Endothelial cell (in vitro differentiated cells): ENCODE data around the gene SSPN. TPM values are rescaled to one million over a fixed set of nuclear protein-coding genes. Genes with fewer than 3 reads are reported as not detected.

Source experiments
- DNase-seq: peaks from one replicate; pipeline ENCODE4 v3.0.0; 2021; ENCODE audit warnings: low spot score
- H3K27ac Mint-ChIP-seq: one replicate; pipeline ENCODE4 v1.8.0; 2021; ENCODE audit warnings: mixed read lengths, inconsistent platforms; ENCODE audit not compliant: unreplicated experiment
- H3K27me3 Mint-ChIP-seq: one replicate; pipeline ENCODE4 v1.8.0; 2021; ENCODE audit warnings: mild to moderate bottlenecking, moderate library complexity, mixed read lengths, inconsistent platforms; ENCODE audit not compliant: unreplicated experiment
- H3K36me3 Mint-ChIP-seq: one replicate; pipeline ENCODE4 v1.8.0; 2021; ENCODE audit warnings: mild to moderate bottlenecking, low read depth, mixed read lengths, inconsistent platforms; ENCODE audit not compliant: unreplicated experiment
- H3K4me1 Mint-ChIP-seq: one replicate; pipeline ENCODE4 v1.8.0; 2021; ENCODE audit warnings: mild to moderate bottlenecking, mixed read lengths, inconsistent platforms; ENCODE audit not compliant: unreplicated experiment
- H3K4me3 Mint-ChIP-seq: one replicate; pipeline ENCODE4 v1.8.0; 2021; ENCODE audit warnings: mild to moderate bottlenecking, mixed read lengths, inconsistent platforms; ENCODE audit not compliant: unreplicated experiment
- H3K9me3 Mint-ChIP-seq: one replicate; pipeline ENCODE4 v1.8.0; 2021; ENCODE audit warnings: mixed read lengths, inconsistent platforms; ENCODE audit not compliant: unreplicated experiment
- total RNA-seq: library from RNA; stranded (reverse); fragmentation: NEBNext Ultra II Directional; extraction: Animal tissue kit (Norgen Biotek cat#: 25700); gene quantifications from one replicate; pipeline ENCODE4 v1.2.1, GENCODE V29; 2021; ENCODE audit not compliant: unreplicated experiment
- TF ChIP-seq, protein P1 (sequence below): fragments of 200-600 bp; sonication (generic); IDR thresholded peaks from one replicate; pipeline ENCODE4 v1.5.0; 2021; ENCODE audit warnings: antibody characterized with exemption; ENCODE audit not compliant: unreplicated experiment

Gene SSPN
- total RNA-seq, 1 donor from 2014 or later: 2.7 TPM

DNA sequence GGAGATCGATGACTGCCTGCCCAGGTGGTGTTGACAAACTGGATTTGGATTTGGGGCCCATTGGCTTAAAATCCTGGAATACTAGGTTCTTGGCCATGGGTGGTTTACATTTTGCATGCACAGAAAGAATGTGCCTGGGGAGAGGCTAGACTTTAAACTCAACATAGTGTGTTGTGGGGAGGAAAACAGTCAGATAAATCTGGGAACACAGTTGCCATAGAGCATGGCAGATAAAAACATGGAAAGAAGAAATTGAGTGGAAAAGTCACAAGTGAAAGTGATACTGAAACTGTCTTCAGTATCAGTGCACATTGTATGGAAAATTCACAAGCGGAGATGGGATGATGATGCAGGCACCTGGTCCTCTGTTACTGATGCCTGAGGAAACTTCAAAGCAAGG is 95.2 kb downstream of the SSPN start:
- Mint-ChIP-seq H3K9me3 (no peaks in the 10 kb centered on the region), H3K4me1 (peaks cover 5% of the 10 kb centered on the region), H3K27me3 (no peaks in the 10 kb centered on the region), H3K27ac (no peak overlapping the region), H3K36me3 (no peaks in the 10 kb centered on the region), H3K4me3 (no peak overlapping the region)
- TF ChIP-seq, protein P1, sequence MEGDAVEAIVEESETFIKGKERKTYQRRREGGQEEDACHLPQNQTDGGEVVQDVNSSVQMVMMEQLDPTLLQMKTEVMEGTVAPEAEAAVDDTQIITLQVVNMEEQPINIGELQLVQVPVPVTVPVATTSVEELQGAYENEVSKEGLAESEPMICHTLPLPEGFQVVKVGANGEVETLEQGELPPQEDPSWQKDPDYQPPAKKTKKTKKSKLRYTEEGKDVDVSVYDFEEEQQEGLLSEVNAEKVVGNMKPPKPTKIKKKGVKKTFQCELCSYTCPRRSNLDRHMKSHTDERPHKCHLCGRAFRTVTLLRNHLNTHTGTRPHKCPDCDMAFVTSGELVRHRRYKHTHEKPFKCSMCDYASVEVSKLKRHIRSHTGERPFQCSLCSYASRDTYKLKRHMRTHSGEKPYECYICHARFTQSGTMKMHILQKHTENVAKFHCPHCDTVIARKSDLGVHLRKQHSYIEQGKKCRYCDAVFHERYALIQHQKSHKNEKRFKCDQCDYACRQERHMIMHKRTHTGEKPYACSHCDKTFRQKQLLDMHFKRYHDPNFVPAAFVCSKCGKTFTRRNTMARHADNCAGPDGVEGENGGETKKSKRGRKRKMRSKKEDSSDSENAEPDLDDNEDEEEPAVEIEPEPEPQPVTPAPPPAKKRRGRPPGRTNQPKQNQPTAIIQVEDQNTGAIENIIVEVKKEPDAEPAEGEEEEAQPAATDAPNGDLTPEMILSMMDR: no peak
- DNase-seq: no peak

DNA sequence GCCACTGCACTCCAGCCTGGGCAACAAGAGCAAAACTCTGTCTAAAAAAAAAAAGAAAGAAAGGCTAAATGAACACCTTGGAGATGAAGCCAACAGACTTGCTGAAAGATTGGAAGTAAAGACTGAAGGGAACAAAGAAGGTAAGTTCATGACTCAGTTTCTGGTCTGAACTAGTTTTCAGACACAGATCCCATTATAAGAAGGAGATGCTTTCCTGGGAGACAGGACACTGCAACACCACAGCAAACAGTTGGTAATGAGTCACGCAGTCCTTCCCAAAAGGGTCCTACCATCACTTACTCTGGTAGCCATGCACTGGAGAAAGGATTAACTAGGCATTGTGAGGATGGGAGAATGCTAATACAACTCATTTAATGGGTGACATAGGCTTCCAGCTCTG is 97.2 kb downstream of the SSPN start:
- Mint-ChIP-seq H3K27me3 (no peaks in the 10 kb centered on the region), H3K4me3 (no peak overlapping the region), H3K4me1 (no peaks in the 10 kb centered on the region), H3K9me3 (no peaks in the 10 kb centered on the region), H3K27ac (no peak overlapping the region), H3K36me3 (no peaks in the 10 kb centered on the region)
- TF ChIP-seq, protein P1: no peak
- no peak for DNase-seq

DNA sequence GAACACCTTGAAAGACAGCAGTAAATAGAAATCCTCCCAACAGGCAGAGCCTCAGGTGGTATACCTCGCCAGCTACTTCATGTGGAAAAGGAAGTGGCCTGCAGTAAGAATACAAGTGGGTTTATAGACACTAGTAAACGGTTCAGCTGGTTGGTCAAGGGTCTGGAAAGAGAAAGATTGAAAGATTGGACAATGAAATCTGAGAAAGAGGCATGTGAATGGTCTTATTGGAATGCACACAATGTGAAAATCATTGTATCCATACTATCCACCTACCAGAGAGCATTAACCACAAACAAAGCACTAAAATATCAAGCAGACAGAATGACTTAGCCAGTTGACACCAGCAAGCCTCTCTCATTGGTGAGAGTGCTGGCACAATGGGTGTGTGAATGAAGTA is 98.2 kb downstream of the SSPN start:
- no peak overlapping the region for H3K27ac Mint-ChIP-seq
- H3K9me3 Mint-ChIP-seq: no peaks in the 10 kb centered on the region
- TF ChIP-seq, protein P1: no peak
- no peaks in the 10 kb centered on the region for H3K27me3 Mint-ChIP-seq
- no peaks in the 10 kb centered on the region for H3K36me3 Mint-ChIP-seq
- no peak overlapping the region for H3K4me3 Mint-ChIP-seq
- DNase-seq: no peak
- no peaks in the 10 kb centered on the region for H3K4me1 Mint-ChIP-seq

DNA sequence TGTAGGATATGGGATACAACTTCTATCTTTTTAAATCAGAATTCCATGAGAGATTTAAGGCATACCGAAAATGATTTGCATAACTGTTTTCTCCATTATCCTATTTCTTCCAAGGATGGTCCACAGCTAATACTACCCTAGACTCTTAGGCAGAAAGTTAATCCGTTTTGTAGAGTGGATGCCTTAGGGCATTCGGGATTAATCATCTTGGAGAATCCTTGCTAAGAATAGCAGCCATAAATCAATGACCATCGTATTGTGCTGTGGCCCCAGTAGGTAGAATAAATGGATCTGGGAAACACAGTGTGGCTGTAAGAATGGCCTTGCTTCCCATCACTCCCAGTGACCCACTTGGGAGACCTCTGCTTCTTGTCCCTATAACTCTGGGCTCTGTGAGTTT is 99.6 kb downstream of the SSPN start:
- Mint-ChIP-seq H3K27me3 (no peaks in the 10 kb centered on the region), H3K4me1 (no peaks in the 10 kb centered on the region), H3K27ac (no peak overlapping the region), H3K9me3 (no peaks in the 10 kb centered on the region), H3K4me3 (no peak overlapping the region), H3K36me3 (no peaks in the 10 kb centered on the region)
- TF ChIP-seq, protein P1: no peak
- DNase-seq: no peak

DNA sequence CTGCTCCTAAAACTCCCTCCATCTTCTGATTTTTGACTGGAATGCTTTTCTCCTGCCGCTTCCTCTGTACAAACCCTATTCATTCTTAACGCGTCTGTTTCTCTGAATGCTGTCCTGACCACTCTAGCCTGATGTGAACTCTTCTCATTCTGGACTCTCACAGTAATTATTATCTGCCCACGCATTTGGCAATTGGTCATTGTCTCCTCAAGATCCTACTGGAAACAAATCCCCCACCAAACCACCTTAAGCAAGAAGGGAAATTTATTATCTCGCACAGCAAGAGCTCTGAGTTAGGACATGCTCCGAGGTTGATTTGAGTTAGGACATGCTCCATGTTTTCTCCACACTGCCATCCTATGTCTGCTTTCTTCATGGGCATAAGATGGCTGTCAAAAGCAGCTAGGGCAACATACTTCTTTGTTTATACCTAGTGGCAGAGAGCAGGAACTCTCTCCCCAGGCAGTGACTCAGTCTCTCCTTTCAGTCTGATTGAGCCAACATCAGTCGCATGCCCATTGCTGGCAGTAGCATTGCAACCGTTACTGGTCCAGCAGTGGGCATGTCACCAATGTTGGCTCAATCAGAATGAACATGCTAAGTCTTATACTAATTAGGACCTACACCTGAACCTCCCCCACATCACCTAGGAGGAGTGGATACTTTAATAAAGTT is 102.2 kb downstream of the SSPN start:
- H3K36me3 Mint-ChIP-seq: no peaks in the 10 kb centered on the region
- no peaks in the 10 kb centered on the region for H3K9me3 Mint-ChIP-seq
- H3K27me3 Mint-ChIP-seq: no peaks in the 10 kb centered on the region
- TF ChIP-seq, protein P1: no peak
- no peak overlapping the region for H3K27ac Mint-ChIP-seq
- no peak overlapping the region for H3K4me3 Mint-ChIP-seq
- no peaks in the 10 kb centered on the region for H3K4me1 Mint-ChIP-seq
- DNase-seq: no peak
